Measurements from ENCODE around the gene SLC38A4.

- no peak for TF ChIP-seq CTCF (conservative IDR thresholded peaks at IDR 0.05)
- TF ChIP-seq EZH2 (IDR thresholded peaks at IDR 0.05; ENCODE audit: low read depth) = no peak
Observed at GRCh38 chr12:46778415-46778814, 47.4 kb downstream of the SLC38A4 start.

Measured in PC-9 (cell line).